Cardiac fibroblast (primary cell): Measurements from ENCODE around the gene RBM28.

Experiments
- DNase-seq, 2 donors: peaks; one replicate each; pipeline versions ENCODE4 v3.0.0 to v3.0.0-alpha.2; 2010; ENCODE audit warnings: low read depth in 2 of 2
- H3K4me3 ChIP-seq, 2 donors: replicated peaks in 1 of 2; 1 replicate in 1 of 2; 2 replicates in 1 of 2; pipeline ENCODE4 v1.5.1; 2011; ENCODE audit warnings: low read depth in 2 of 2, low read length in 2 of 2, mild to moderate bottlenecking in 2 of 2, moderate library complexity in 1 of 2
- CTCF ChIP-seq: IDR thresholded peaks from one replicate; pipeline ENCODE4 v1.5.1; 2011; ENCODE audit warnings: low read depth, mild to moderate bottlenecking, low read length, inconsistent platforms

Gene RBM28

GRCh38 chr7:128362670-128363069 is 19.0 kb upstream of the RBM28 start:
- no peak for TF ChIP-seq CTCF
- H3K4me3 ChIP-seq: no peak overlapping the region
- DNase-seq: peak in 1 of 2 donors; percentile 56

GRCh38 chr7:128361411-128362379 is 18.0 kb upstream of the RBM28 start, which contains the start of gene PRRT4:
PRRT4 (minus strand) TSS chr7:128361690.
- peak in 1 of 2 donors; percentile 24 for DNase-seq
- peak within 1 kb of the TSS; percentile 41 to 44 for H3K4me3 ChIP-seq
- peak; percentile 1 for TF ChIP-seq CTCF

- H3K4me3 ChIP-seq: no peak overlapping the region
- no peak for TF ChIP-seq CTCF
Observed at GRCh38 chr7:128360359-128360678, 16.6 kb upstream of the RBM28 start.

GRCh38 chr7:128359939-128360338 is 16.2 kb upstream of the RBM28 start:
- TF ChIP-seq CTCF: no peak
- H3K4me3 ChIP-seq: no peak overlapping the region
- DNase-seq: no peak

More at GRCh38 chr7:128360359-128360678, 16.6 kb upstream of the RBM28 start:
- DNase-seq: peak in 1 of 2 donors; percentile 64

GRCh38 chr7:128359336-128359735 is 15.6 kb upstream of the RBM28 start:
- TF ChIP-seq CTCF: no peak
- H3K4me3 ChIP-seq: no peak overlapping the region
- no peak for DNase-seq

GRCh38 chr7:128358233-128358632 is 14.5 kb upstream of the RBM28 start:
- TF ChIP-seq CTCF: no peak
- no peak overlapping the region for H3K4me3 ChIP-seq
- DNase-seq: peak in 1 of 2 donors; percentile 29
